Stimulated activated CD8-positive, alpha-beta memory T cell treated with anti-CD3 and anti-CD28 coated beads, Interleukin-2, amount 100 ng/mL, for 1 hour (primary cell): Measurements from ENCODE around the gene MED22.
"Not testable (repeated sequence)": the region's sequence is repeated elsewhere in the genome, so short reads cannot be mapped to it uniquely, and the experiment has no call there.

Source experiments
- DNase-seq, 2 donors: peaks; one replicate each; pipeline ENCODE4 v3.0.0-alpha.2; 2020; ENCODE audit warnings: low read depth in 2 of 2

Gene MED22

GRCh38 chr9:133335924-133336811 lies 11.8 kb downstream of the MED22 start, which contains the start of gene SURF6:
SURF6 (minus strand) TSS chr9:133336188; CDS start chr9:133336132, 56 bp downstream.
- DNase-seq: peak; percentile 81 to 84

DNA sequence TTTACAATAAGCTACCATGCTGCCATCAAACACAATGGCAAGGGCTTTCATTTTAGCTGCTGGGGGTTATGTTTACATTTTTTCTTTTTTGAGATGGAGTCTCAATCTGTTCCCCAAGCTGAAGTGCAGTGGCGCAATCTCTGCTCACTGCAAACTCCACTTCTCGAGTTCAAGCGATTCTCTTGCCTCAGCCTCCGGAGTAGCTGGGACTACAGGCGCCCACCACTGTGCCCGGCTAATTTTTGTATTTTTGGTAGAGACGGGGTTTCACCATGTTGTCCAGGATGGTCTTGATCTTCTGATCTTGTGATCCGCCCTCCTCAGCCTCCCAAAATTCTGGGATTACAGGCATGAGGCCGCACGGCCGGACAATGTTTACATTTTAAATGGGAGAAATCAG lies 13.0 kb downstream of the MED22 start:
- not testable (repeated sequence) for DNase-seq

GRCh38 chr9:133334161-133334560 lies 13.8 kb downstream of the MED22 start:
- DNase-seq: no peak

DNA sequence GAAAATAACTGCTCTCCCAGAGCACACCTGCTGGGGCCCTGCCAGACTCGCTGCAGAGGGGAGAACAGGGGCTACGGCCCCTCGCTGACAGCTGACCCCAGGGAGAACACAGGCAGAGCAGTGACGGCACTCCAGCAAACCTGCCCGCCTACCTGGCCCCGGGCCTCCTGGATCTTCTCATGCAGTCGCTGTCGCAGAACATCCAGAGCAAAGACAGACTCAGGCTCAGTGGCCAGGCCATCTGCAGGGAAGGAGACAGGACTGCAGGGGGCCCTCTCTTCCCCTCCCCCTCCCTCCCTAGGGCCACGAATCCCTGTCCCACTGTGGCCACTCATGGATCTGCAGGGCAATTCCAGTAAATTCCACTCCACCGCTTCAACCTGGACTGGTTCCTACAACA lies 14.4 kb downstream of the MED22 start:
- DNase-seq: no peak

- no peak for DNase-seq
Measured at GRCh38 chr9:133333011-133333410, 14.9 kb downstream of the MED22 start.

GRCh38 chr9:133332381-133332730 lies 15.6 kb downstream of the MED22 start:
- no peak for DNase-seq

GRCh38 chr9:133331641-133332380 lies 16.1 kb downstream of the MED22 start:
- no peak for DNase-seq

- no peak for DNase-seq
Measured at GRCh38 chr9:133331221-133331620, 16.7 kb downstream of the MED22 start.

DNA sequence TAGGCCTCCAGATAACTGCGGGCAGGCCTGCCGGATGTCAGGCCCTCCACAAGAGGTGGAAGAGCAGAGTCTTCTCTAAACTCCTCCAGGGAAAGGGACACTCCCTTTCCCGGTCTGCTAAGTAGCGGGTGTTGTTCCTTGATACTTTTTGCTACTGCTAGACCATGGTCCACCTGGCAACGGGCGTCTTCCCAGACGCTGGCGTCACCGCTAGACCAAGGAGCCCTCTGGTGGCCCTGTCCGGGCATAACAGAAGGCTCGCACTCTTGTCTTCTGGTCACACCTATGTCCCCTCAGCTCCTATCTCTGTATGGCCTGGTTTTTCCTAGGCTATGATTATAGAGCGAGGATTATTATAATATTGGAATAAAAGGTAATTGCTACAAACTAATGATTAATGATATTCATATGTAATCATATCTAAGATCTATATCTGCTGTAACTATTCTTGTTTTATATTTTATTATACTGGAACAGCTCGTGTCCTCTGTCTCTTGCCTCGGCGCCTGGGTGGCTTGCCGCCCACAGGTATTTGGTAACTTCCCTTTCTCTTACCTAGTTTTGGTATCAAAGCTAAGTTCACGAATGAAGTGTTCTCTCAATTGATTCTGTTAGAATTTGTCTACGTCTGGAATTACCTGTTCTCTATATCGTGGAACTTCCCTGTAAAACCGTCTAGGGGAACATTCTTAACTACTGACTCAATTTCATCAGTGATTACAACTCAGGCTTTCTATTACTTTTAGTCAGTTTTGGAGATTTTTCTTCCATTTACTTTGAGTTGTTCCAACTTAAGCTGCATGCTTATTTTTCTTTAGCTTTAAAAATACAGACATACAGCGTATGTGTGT lies 18.4 kb downstream of the MED22 start:
- not testable (repeated sequence) for DNase-seq

GRCh38 chr9:133327834-133328484 lies 20.0 kb downstream of the MED22 start:
- DNase-seq: no peak

DNA sequence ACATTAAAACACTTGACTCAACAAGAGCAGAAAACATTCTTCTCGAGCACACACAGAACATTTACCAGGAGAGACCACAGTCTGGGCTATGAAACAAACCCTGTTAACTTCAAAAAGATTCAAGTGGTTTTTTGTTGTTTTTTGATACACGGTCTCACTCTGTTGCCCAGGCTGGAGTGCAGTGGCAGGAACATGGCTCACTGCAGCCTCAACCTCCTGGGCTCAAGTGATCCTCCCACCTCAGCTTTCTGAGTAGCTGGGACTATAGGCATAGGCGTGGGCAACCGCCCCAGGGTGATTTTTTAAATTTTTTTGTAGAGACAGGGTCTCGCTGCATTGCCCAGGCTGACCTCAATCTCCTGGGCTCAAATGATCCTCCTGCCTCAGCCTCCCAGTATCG lies 20.9 kb downstream of the MED22 start:
- DNase-seq: not testable (repeated sequence)

DNA sequence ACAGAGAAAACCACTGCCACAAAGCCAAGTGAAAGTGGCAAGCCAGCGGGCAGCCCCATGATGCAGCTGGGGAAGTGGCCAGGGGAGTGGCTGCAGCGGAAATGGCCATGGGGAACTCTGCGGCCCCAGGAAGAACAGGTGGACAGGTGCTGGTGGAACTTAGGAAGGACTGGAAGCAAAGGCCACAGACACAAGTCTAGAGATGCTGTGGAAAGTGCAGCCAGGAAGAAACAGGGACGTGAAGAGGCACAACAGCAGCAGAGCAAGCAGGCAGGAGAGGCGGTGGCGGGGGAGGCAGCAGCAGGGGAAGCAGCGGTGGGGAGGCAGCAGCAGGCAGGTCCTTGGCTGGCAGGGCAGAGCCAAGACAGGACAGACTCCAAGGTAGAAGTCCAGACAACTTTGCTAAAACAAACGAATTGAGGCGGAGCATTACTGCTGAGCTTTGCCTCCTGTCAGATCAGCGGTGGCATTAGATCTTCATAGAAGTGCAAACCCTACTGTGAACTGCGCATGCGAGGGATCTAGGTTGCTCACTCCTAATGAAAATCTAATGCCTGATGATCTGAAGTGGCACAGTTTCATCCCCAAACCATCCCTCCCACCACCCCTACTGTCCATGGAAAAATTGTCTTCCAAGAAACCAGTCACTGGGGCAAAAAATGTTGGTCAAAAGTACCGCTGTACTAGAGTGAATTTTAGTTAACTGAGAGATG lies 23.8 kb downstream of the MED22 start:
- DNase-seq: no peak

- no peak for DNase-seq
Measured at GRCh38 chr9:133323211-133323610, 24.7 kb downstream of the MED22 start.

DNA sequence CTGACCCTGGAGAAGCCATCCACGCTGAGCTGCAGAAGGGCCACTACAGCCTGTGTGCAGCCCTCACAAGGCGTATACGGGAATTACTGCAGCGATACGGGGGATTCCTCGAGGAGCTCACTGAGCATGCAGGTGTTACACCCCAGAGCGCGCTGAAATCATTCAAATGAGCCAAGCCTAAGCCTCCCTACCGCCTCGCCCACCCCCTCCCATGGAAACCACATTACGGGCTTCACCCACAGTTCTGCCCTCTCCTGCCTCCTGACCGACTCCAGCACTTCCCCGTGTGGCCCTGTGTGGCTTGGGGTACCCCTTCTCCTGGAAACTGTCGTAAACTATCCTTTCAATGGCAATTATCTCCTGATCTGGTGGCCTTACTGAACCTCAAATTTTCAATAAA lies 25.2 kb downstream of the MED22 start:
- DNase-seq: no peak

- no peak for DNase-seq
Measured at GRCh38 chr9:133321411-133321935, 26.5 kb downstream of the MED22 start.

- DNase-seq: no peak
Measured at GRCh38 chr9:133320421-133320881, 27.5 kb downstream of the MED22 start.

DNA sequence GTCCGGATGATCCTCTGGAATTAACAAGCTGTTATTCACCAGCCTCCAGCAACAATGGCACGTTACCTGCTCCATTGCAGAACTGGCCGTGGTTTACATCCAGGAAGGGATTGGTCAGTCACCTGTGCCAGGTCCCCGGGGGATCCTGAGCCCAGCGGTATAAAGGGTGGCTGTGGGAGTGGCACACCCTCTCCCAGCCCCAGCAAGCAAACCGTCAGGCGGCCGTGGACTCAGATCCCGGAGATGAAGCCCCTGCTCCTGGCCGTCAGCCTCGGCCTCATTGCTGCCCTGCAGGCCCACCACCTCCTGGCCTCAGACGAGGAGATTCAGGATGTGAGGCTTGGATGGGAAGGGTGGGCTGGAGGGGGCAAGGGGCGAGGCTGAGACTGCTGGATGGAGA lies 30.4 kb downstream of the MED22 start:
- DNase-seq: not testable (repeated sequence)

DNA sequence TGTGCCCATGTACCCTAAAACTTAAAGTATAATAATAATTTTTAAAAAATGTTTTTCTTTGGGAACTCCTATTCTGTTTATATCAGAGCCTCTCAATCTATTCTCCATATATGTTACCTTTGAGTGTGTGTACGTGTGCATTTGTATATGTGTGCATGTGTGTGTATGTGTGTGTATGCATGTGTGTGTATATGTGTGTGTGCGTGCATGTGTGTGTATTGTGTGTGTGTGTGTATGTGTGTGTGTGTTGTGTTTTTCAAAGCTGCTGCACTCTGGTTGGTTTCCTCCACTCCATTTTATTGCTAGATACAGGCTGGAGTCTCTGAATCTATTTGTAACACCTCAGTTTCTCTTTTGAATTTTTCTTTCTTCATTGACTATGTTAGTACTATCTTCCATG lies 31.9 kb downstream of the MED22 start:
- DNase-seq: no peak

- no peak for DNase-seq
Measured at GRCh38 chr9:133309608-133310007, 38.3 kb downstream of the MED22 start.

DNA sequence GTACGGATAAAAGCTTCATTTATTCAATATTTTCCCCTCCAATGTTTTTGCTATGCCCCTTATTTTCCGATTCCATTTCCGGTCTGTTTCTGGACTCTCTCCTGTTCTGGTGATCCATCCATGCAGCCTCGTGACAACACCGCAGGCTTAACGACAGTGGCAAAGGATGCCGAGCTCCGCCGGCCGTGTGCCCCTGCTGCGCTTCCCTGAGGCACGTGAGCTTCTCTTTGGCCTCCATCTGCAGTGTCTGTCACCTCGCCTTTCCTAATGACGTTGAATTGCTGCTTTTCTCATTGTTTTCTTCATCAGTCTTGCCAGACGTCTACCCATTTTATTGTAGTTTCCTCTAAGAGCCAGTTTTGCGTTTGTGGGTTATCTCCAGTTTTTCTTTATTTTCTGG lies 40.6 kb downstream of the MED22 start:
- DNase-seq: no peak
